Caco-2 (cell line): Measurements from ENCODE around the gene HOXB8. TPM values are rescaled to one million over a fixed set of nuclear protein-coding genes. Genes with fewer than 3 reads are reported as not detected.

ENCODE experiments used
- BruUV-seq: library from RNA; stranded (reverse); fragments of 400-500 nt; replicated peaks from 2 replicates; lab custom pipeline; 2021; lab: Mats Ljungman, UMichigan
- CTCF ChIA-PET: fragments of 300-600 bp; sonication (Branson Sonifier 250); formaldehyde crosslinking; loops from one replicate; lab custom pipeline; 2022; ENCODE audit warnings: antibody characterized with exemption; lab: Charles Lee
- POLR2A ChIA-PET: fragments of 300-600 bp; sonication (Branson Sonifier 250); formaldehyde crosslinking; loops from one replicate; lab custom pipeline; 2022; ENCODE audit warnings: antibody characterized with exemption; lab: Charles Lee
- DNase-seq, 2 experiments: peaks; one replicate each; pipeline versions ENCODE4 v3.0.0 to v3.0.0-alpha.2; 2020 to 2022
- H3K27me3 ChIP-seq: replicated peaks from 2 replicates; pipeline ENCODE4 v1.6.0; 2011; ENCODE audit warnings: low read length; ENCODE audit not compliant: control insufficient read depth, insufficient read depth
- H3K36me3 ChIP-seq: 2 replicates; pipeline ENCODE4 v1.5.1; 2011; ENCODE audit warnings: low read length; ENCODE audit not compliant: control insufficient read depth, insufficient read depth
- H3K4me1 ChIP-seq: fragments of 250-450 bp; sonication (Bioruptor Pico); 2 replicates; pipeline ENCODE4 v1.5.1; 2020; ENCODE audit warnings: mild to moderate bottlenecking
- H3K4me3 ChIP-seq: 2 replicates; pipeline ENCODE4 v1.5.1; 2011; ENCODE audit warnings: low read depth, mild to moderate bottlenecking, control low read depth, low read length
- H3K9me3 ChIP-seq: fragments of 250-450 bp; sonication (Bioruptor Pico); 2 replicates; pipeline ENCODE4 v1.5.1; 2020; ENCODE audit warnings: mild to moderate bottlenecking, moderate library complexity
- H3K27ac Mint-ChIP-seq: one replicate; pipeline ENCODE4 v1.8.0; 2022; ENCODE audit warnings: mixed read lengths; ENCODE audit not compliant: unreplicated experiment
- H3K27me3 Mint-ChIP-seq: one replicate; pipeline ENCODE4 v1.8.0; 2022; ENCODE audit warnings: mixed read lengths; ENCODE audit not compliant: insufficient read depth, unreplicated experiment
- H3K36me3 Mint-ChIP-seq: one replicate; pipeline ENCODE4 v1.8.0; 2022; ENCODE audit warnings: mild to moderate bottlenecking, mixed read lengths; ENCODE audit not compliant: insufficient read depth, unreplicated experiment
- H3K4me1 Mint-ChIP-seq: one replicate; pipeline ENCODE4 v1.8.0; 2022; ENCODE audit warnings: low read depth, mixed read lengths; ENCODE audit not compliant: unreplicated experiment
- H3K4me3 Mint-ChIP-seq: one replicate; pipeline ENCODE4 v1.8.0; 2022; ENCODE audit warnings: mild to moderate bottlenecking, moderate library complexity, mixed read lengths; ENCODE audit not compliant: unreplicated experiment
- H3K9me3 Mint-ChIP-seq: one replicate; pipeline ENCODE4 v1.8.0; 2022; ENCODE audit warnings: mixed read lengths; ENCODE audit not compliant: unreplicated experiment
- intact Hi-C: fragments of 100-400 bp; cut with micrococcal nuclease; formaldehyde crosslinking; loops from one replicate; pipeline ENCODE4 v1.10.0; 2022; ENCODE audit not compliant: unreplicated experiment
- total RNA-seq: library from RNA; stranded (reverse); gene quantifications from 2 replicates; pipeline ENCODE4 v1.2.3, GENCODE V29; 2022
- TF ChIP-seq, protein P1 (sequence below), 2 experiments: fragments of 200-600 bp in 1 of 2; IDR thresholded peaks; 1 replicate in 1 of 2; 2 replicates in 1 of 2; pipeline versions ENCODE4 v1.5.1 to v1.8.0; 2011 to 2022; ENCODE audit warnings: antibody characterized with exemption in 1 of 2, control low read depth in 1 of 2, inconsistent platforms in 1 of 2, low read depth in 1 of 2, low read length in 1 of 2, mild to moderate bottlenecking in 1 of 2, moderate library complexity in 1 of 2; ENCODE audit not compliant: insufficient read depth in 1 of 2, severe bottlenecking in 1 of 2, unreplicated experiment in 1 of 2

Gene HOXB8
- total RNA-seq, 1 experiment from 2014 or later = 1.2 TPM

GRCh38 chr17:48601539-48602425 lies 13.3 kb downstream of the HOXB8 start:
- ChIA-PET POLR2A (interaction anchor here (0.6 kb wide), 1 partner anchor 8 kb away, joined by 3 read pairs; no protein-coding TSS in a partner anchor), CTCF (interaction anchor here (0.5 to 2.0 kb wide), 26 partner anchors 8 to 660 kb away, joined by 3 to 28 read pairs (median 4); partner anchors contain the start of genes ATP5MC1, HOXB5, HOXB8 and HOXB9)

DNA sequence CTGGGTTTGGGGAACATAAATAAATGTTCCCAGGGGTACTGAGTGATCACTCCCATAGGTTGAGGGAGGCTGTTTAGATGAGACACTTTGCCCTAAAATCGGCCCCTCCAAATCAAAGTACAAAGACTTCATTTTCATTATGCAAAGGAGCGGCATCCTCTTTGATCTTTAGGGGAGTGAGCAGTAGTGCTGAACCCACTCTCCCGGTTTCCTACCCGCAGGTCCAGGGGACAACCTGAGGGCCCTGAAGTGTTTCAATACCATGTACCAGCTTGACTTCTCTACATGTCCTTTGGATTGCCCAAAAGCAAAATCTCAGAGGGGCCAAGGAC lies 13.9 kb downstream of the HOXB8 start:
- Mint-ChIP-seq H3K9me3 (no peaks in the 10 kb centered on the region), H3K4me1 (peaks cover 41% of the 10 kb centered on the region), H3K36me3 (no peaks in the 10 kb centered on the region), H3K27me3 (peaks cover 28% of the 10 kb centered on the region), H3K4me3 (no peak overlapping the region), H3K27ac (no peak overlapping the region)
- Histone ChIP-seq H3K4me3 (no peak overlapping the region), H3K36me3 (no peaks in the 10 kb centered on the region), H3K27me3 (peaks cover 4% of the 10 kb centered on the region), H3K9me3 (no peaks in the 10 kb centered on the region), H3K4me1 (peaks cover 45% of the 10 kb centered on the region)
- DNase-seq = no peak
- intact Hi-C loops = no loop called here
- TF ChIP-seq, protein P1, sequence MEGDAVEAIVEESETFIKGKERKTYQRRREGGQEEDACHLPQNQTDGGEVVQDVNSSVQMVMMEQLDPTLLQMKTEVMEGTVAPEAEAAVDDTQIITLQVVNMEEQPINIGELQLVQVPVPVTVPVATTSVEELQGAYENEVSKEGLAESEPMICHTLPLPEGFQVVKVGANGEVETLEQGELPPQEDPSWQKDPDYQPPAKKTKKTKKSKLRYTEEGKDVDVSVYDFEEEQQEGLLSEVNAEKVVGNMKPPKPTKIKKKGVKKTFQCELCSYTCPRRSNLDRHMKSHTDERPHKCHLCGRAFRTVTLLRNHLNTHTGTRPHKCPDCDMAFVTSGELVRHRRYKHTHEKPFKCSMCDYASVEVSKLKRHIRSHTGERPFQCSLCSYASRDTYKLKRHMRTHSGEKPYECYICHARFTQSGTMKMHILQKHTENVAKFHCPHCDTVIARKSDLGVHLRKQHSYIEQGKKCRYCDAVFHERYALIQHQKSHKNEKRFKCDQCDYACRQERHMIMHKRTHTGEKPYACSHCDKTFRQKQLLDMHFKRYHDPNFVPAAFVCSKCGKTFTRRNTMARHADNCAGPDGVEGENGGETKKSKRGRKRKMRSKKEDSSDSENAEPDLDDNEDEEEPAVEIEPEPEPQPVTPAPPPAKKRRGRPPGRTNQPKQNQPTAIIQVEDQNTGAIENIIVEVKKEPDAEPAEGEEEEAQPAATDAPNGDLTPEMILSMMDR (IDR thresholded peaks at IDR 0.05; ENCODE audit: insufficient read depth in 1 of 2, low read depth in 1 of 2, low read length in 1 of 2, severe bottlenecking in 1 of 2, unreplicated experiment in 1 of 2) = no peak
- POLR2A ChIA-PET = interaction anchor here (0.6 kb wide), 1 partner anchor 9 kb away, joined by 3 read pairs; no protein-coding TSS in a partner anchor
- no TSS peak for BruUV-seq
- CTCF ChIA-PET = interaction anchor here (0.5 to 2.0 kb wide), 21 partner anchors 8 to 659 kb away, joined by 3 to 28 read pairs (median 3); partner anchors contain the start of genes ATP5MC1, HOXB5, HOXB8 and HOXB9

More at GRCh38 chr17:48601539-48602425, 13.3 kb downstream of the HOXB8 start:
- Mint-ChIP-seq H3K27me3 (peaks cover 28% of the 10 kb centered on the region), H3K4me3 (peak overlapping the region; percentile 74), H3K4me1 (peaks cover 41% of the 10 kb centered on the region), H3K27ac (no peak overlapping the region), H3K36me3 (no peaks in the 10 kb centered on the region), H3K9me3 (no peaks in the 10 kb centered on the region)
- TF ChIP-seq, protein P1 (IDR thresholded peaks at IDR 0.05; ENCODE audit: insufficient read depth in 1 of 2, low read depth in 1 of 2, low read length in 1 of 2, severe bottlenecking in 1 of 2, unreplicated experiment in 1 of 2) = no peak
- intact Hi-C loops = no loop called here
- DNase-seq = peak; percentile 60 to 77
- BruUV-seq = no TSS peak
- no peaks in the 10 kb centered on the region for H3K36me3 ChIP-seq
- H3K4me1 ChIP-seq = peaks cover 45% of the 10 kb centered on the region
- peak overlapping the region; percentile 34 for H3K4me3 ChIP-seq
- peaks cover 4% of the 10 kb centered on the region for H3K27me3 ChIP-seq
- no peaks in the 10 kb centered on the region for H3K9me3 ChIP-seq

GRCh38 chr17:48600244-48601098 lies 14.6 kb downstream of the HOXB8 start:
- ChIA-PET POLR2A (no interaction called here), CTCF (interaction anchor here (0.6 to 2.0 kb wide), 8 partner anchors 9 to 552 kb away, joined by 3 to 28 read pairs (median 6); partner anchors contain the start of genes HOXB9 and NFE2L1)
- BruUV-seq = no TSS peak
- DNase-seq = peak; percentile 76 to 79
- H3K4me3 Mint-ChIP-seq = peak overlapping the region; percentile 41
- Histone ChIP-seq H3K4me3 (no peak overlapping the region), H3K9me3 (no peaks in the 10 kb centered on the region), H3K4me1 (peaks cover 45% of the 10 kb centered on the region), H3K27me3 (peaks cover 4% of the 10 kb centered on the region), H3K36me3 (no peaks in the 10 kb centered on the region)
- peaks cover 25% of the 10 kb centered on the region for H3K27me3 Mint-ChIP-seq
- intact Hi-C loops = no loop called here
- no peaks in the 10 kb centered on the region for H3K36me3 Mint-ChIP-seq
- H3K27ac Mint-ChIP-seq = no peak overlapping the region
- H3K9me3 Mint-ChIP-seq = no peaks in the 10 kb centered on the region
- H3K4me1 Mint-ChIP-seq = peaks cover 41% of the 10 kb centered on the region
- TF ChIP-seq, protein P1 (IDR thresholded peaks at IDR 0.05; ENCODE audit: insufficient read depth in 1 of 2, low read depth in 1 of 2, low read length in 1 of 2, severe bottlenecking in 1 of 2, unreplicated experiment in 1 of 2) = peak in 1 of 2 experiments; percentile 0
